LNCAP (cell line): ENCODE measurements around the gene MAPK1IP1L.

Experiments
- CTCF ChIP-seq: fragments of 450-650 bp; IDR thresholded peaks from 2 replicates; pipeline ENCODE4 v1.5.1; 2017; ENCODE audit warnings: mild to moderate bottlenecking

MAPK1IP1L gene

GRCh38 chr14:55028066-55028465 is 23.4 kb upstream of the MAPK1IP1L start:
- no peak for TF ChIP-seq CTCF

GRCh38 chr14:55028476-55028875 is 23.0 kb upstream of the MAPK1IP1L start:
- no peak for TF ChIP-seq CTCF

- no peak for TF ChIP-seq CTCF
These were observed 20.3 kb upstream of the MAPK1IP1L start for GRCh38 chr14:55031190-55031589.

DNA sequence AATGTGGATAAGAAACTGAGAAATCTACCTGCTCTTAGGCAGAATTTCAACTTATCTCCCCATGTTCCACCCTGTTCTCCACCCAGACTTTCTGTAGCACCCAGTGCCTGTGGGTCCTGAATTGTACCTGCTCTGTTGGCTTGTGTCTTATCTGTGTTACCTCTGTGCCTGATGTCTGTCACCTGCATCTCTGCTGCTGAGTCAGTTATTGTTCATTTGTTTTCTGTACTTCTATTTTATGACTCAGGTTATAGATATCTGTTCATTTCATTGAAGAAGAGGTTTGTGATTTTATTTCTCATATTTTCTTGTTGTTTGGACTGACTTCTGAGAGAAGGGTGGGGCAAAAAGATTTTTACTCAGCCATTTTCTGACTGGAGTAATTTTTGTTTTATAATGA is 12.7 kb upstream of the MAPK1IP1L start:
- no peak for TF ChIP-seq CTCF

DNA sequence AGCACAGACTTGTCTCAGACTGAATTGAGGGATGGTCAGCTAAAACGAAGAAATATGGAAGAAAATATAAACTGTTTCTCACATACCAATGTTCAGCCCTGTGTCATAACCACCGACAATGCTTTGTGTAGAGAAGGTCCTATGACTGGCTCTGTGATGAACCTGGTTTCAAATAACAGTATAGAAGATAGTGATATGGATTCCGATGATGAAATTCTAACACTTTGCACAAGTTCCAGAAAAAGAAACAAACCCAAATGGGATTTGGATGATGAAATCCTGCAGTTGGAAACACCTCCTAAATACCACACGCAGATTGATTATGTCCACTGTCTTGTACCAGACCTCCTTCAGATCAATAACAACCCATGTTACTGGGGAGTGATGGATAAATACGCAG is 7.9 kb upstream of the MAPK1IP1L start:
- no peak for TF ChIP-seq CTCF

- TF ChIP-seq CTCF: no peak
These were observed 6.4 kb upstream of the MAPK1IP1L start for GRCh38 chr14:55045087-55045486.

DNA sequence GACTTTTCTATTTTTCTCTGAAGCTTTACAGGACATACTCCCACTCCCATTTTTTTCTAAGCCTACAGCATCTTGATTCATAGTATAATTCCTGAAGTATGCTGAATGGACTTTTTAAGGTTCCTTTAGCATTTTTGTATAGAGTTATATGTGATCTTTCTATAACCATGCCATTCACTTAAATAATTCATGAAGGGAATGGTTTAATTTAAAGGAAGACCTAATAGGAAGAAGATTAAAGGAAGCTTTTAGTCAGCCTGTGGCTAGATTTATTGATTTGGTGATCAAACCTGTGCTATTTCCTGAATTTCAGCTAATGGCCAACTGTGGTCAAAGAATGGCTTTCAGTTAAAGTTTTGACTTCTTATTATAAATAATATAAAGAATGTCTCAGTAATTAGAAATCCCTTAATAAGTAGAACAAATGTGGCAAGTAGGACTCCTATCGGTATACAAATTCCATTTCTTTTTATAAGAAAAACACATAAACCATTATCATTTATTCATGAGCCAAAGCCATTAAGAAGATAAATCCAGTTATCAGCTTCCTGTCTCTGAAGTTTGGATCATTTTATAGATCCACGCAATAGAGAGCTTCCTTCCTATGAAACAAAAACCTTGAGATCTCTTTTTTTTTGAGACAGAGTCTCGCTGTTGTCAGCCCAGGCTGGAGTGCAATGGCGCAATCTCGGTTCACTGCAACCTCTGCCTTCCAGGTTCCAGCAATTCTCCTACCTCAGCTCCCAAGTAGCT is 4.0 kb upstream of the MAPK1IP1L start:
- no peak for TF ChIP-seq CTCF

- no peak for TF ChIP-seq CTCF
These were observed 2.5 kb upstream of the MAPK1IP1L start for GRCh38 chr14:55048900-55049436.
